Endothelial cell of coronary artery (primary cell): ENCODE data around the gene PITPNM2. TPM values are rescaled to one million over a fixed set of nuclear protein-coding genes. Genes with fewer than 3 reads are reported as not detected.

Experiments used
- total RNA-seq: library from RNA; depleted of rRNA; stranded (reverse); fragments of >200 nt; gene quantifications from 2 replicates; pipeline ENCODE4 v1.2.3, GENCODE V29; 2014

PITPNM2 gene
- 4.6 and 9.7 TPM in 2 replicates for total RNA-seq

DNA sequence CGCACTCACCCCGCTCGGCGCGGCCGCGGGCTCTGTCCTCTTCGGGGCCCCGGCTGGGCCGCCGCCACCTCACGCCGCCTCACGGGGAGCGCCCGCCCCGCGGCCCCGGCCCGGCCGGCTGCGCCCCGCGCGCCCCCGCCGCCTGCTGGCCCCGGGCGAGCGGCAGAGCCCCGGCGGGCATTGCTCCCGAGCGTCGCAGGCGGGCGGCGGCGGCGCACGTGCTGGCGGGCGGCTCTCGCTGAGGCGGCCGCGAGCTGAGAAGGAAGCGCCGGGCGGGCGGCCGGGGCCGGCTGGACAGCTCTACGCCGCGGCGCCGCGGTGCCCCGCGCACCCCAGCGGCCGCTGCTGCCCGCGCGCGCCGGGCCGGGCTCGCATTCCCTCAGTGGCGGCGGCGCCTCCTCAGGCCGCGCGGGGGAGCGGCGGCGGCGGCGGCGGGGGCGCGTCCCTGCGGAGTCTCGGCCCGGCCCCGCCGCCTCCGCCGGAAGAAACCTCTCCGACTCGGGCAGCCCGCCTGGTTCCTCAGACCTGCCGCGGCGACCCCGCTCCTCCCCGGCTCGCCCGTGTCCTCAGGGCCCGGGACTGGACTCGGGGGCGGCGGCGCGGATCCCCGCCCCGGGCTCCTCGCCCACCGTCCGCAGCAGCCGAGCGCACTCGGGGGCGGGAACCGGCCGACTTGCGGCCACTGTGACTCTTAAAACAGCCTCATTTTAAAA is at the start of gene PITPNM2:
PITPNM2 (minus strand) TSS at position 347 of the 713 bp plus-strand sequence. CDS start 116,500 bp downstream, outside the sequence.

Other genes starting within 250 kb of the PITPNM2 start
- gene ABCB9, start 184.6 kb downstream of the PITPNM2 start, total RNA-seq = 9.5 and 10.3 TPM in 2 replicates
- gene OGFOD2, start 175.8 kb downstream of the PITPNM2 start, total RNA-seq = 9.3 and 12.1 TPM in 2 replicates
- gene ARL6IP4, start 170.4 kb downstream of the PITPNM2 start, total RNA-seq = 213 and 245 TPM in 2 replicates
- 30.1 and 35.1 TPM in 2 replicates for gene MPHOSPH9, start 82.1 kb upstream of the PITPNM2 start, total RNA-seq
- 8.6 and 9.5 TPM in 2 replicates for gene MTRFR, start 82.3 kb upstream of the PITPNM2 start, total RNA-seq
- 140 and 156 TPM in 2 replicates for gene CDK2AP1, start 120.8 kb upstream of the PITPNM2 start, total RNA-seq
- gene SBNO1, start 213.8 kb upstream of the PITPNM2 start, total RNA-seq = 22.7 and 24.6 TPM in 2 replicates
- 38.3 and 38.4 TPM in 2 replicates for gene KMT5A, start 233.0 kb upstream of the PITPNM2 start, total RNA-seq